ENCODE results near the gene PSMD8. TPM values are rescaled to one million over a fixed set of nuclear protein-coding genes. Genes with fewer than 3 reads are reported as not detected.
A peak's percentile ranks its signal among the peaks of the same experiment; 100 is the strongest.
"Not testable (repeated sequence)": the region's sequence is repeated elsewhere in the genome, so short reads cannot be mapped to it uniquely, and the experiment has no call there.

Gene PSMD8
- polyA plus RNA-seq, 4 donors = 133 to 182 (median 148) TPM

GRCh38 chr19:38336638-38337359 lies 37.6 kb upstream of the PSMD8 start:
- WGBS, 3 donors = 1 to 5% (median 4%) methylated on average over 34 to 41 of the region's 41 CpGs
- peak overlapping the region; percentile 96 to 99 (median 97) for H3K27ac ChIP-seq (ENCODE audit: low read depth in 1 of 3, low read length in 2 of 3)
- H3K4me1 ChIP-seq (ENCODE audit: control insufficient read depth in 3 of 3, insufficient read depth in 2 of 3, low read depth in 1 of 3, low read length in 2 of 3) = peaks cover 0 to 7% (median 0%) of the 10 kb centered on the region in 3 donors
- peak overlapping the region; percentile 61 to 70 (median 65) for H3K4me3 ChIP-seq (ENCODE audit: low read depth in 1 of 3, low read length in 3 of 3)
- no peaks in the 10 kb centered on the region for H3K27me3 ChIP-seq (ENCODE audit: control insufficient read depth in 3 of 3, insufficient read depth in 3 of 3, low read length in 3 of 3)
- DNase-seq (peak; percentile 98), FAIRE-seq (peak; percentile 47)
- H3K9me3 ChIP-seq (ENCODE audit: control insufficient read depth in 2 of 2, insufficient read depth in 1 of 2, low read depth in 1 of 2, low read length in 1 of 2) = no peaks in the 10 kb centered on the region
- H3K36me3 ChIP-seq (ENCODE audit: control insufficient read depth in 3 of 3, insufficient read depth in 2 of 3, low read depth in 1 of 3, low read length in 3 of 3) = peaks cover 0 to 10% (median 0%) of the 10 kb centered on the region in 3 donors

GRCh38 chr19:38337360-38337653 lies 37.1 kb upstream of the PSMD8 start:
- Histone ChIP-seq H3K4me1 (ENCODE audit: control insufficient read depth in 3 of 3, insufficient read depth in 2 of 3, low read depth in 1 of 3, low read length in 2 of 3) (peaks cover 0 to 7% (median 0%) of the 10 kb centered on the region in 3 donors), H3K4me3 (ENCODE audit: low read depth in 1 of 3, low read length in 3 of 3) (peak overlapping the region in 2 of 3 donors; percentile 24 to 70), H3K27ac (ENCODE audit: low read depth in 1 of 3, low read length in 2 of 3) (peak overlapping the region; percentile 7 to 97 (median 38)), H3K36me3 (ENCODE audit: control insufficient read depth in 3 of 3, insufficient read depth in 2 of 3, low read depth in 1 of 3, low read length in 3 of 3) (peaks cover 0 to 10% (median 0%) of the 10 kb centered on the region in 3 donors), H3K9me3 (ENCODE audit: control insufficient read depth in 2 of 2, insufficient read depth in 1 of 2, low read depth in 1 of 2, low read length in 1 of 2) (no peaks in the 10 kb centered on the region), H3K27me3 (ENCODE audit: control insufficient read depth in 3 of 3, insufficient read depth in 3 of 3, low read length in 3 of 3) (no peaks in the 10 kb centered on the region)
- WGBS, 3 donors = 51 to 64% (median 58%) methylated on average over 10 of the region's 10 CpGs
- no peak for DNase-seq
- FAIRE-seq = no peak

- H3K9me3 ChIP-seq (ENCODE audit: control insufficient read depth in 2 of 2, insufficient read depth in 1 of 2, low read depth in 1 of 2, low read length in 1 of 2); H3K4me1 ChIP-seq (ENCODE audit: control insufficient read depth in 3 of 3, insufficient read depth in 2 of 3, low read depth in 1 of 3, low read length in 2 of 3); H3K4me3 ChIP-seq (ENCODE audit: low read depth in 1 of 3, low read length in 3 of 3); H3K27me3 ChIP-seq (ENCODE audit: control insufficient read depth in 3 of 3, insufficient read depth in 3 of 3, low read length in 3 of 3); FAIRE-seq: not testable (repeated sequence)
- WGBS, 3 donors = 22 to 48% (median 40%) methylated on average over 4 of the region's 4 CpGs
- peak; percentile 48 to 54 for DNase-seq
- Histone ChIP-seq H3K36me3 (ENCODE audit: control insufficient read depth in 3 of 3, insufficient read depth in 2 of 3, low read depth in 1 of 3, low read length in 3 of 3) (peaks cover 0 to 18% (median 0%) of the 10 kb centered on the region in 3 donors), H3K27ac (ENCODE audit: low read depth in 1 of 3, low read length in 2 of 3) (peak overlapping the region in 1 of 3 donors; percentile 33)
Measured at GRCh38 chr19:38339011-38339410, 35.4 kb upstream of the PSMD8 start.

- Histone ChIP-seq H3K4me1 (ENCODE audit: control insufficient read depth in 3 of 3, insufficient read depth in 2 of 3, low read depth in 1 of 3, low read length in 2 of 3) (peaks cover 0 to 7% (median 0%) of the 10 kb centered on the region in 3 donors), H3K27ac (ENCODE audit: low read depth in 1 of 3, low read length in 2 of 3) (no peak overlapping the region), H3K36me3 (ENCODE audit: control insufficient read depth in 3 of 3, insufficient read depth in 2 of 3, low read depth in 1 of 3, low read length in 3 of 3) (peaks cover 0 to 28% (median 0%) of the 10 kb centered on the region in 3 donors), H3K9me3 (ENCODE audit: control insufficient read depth in 2 of 2, insufficient read depth in 1 of 2, low read depth in 1 of 2, low read length in 1 of 2) (no peaks in the 10 kb centered on the region), H3K27me3 (ENCODE audit: control insufficient read depth in 3 of 3, insufficient read depth in 3 of 3, low read length in 3 of 3) (no peaks in the 10 kb centered on the region), H3K4me3 (ENCODE audit: low read depth in 1 of 3, low read length in 3 of 3) (no peak overlapping the region)
- FAIRE-seq (no peak), DNase-seq (no peak)
- WGBS, 3 donors = 86 to 97% (median 89%) methylated on average over 2 of the region's 2 CpGs
Measured at GRCh38 chr19:38340927-38341326, 33.4 kb upstream of the PSMD8 start.

- no peak for DNase-seq
- Histone ChIP-seq H3K36me3 (ENCODE audit: control insufficient read depth in 3 of 3, insufficient read depth in 2 of 3, low read depth in 1 of 3, low read length in 3 of 3) (peaks cover 0 to 21% (median 0%) of the 10 kb centered on the region in 3 donors), H3K4me1 (ENCODE audit: control insufficient read depth in 3 of 3, insufficient read depth in 2 of 3, low read depth in 1 of 3, low read length in 2 of 3) (no peaks in the 10 kb centered on the region), H3K4me3 (ENCODE audit: low read depth in 1 of 3, low read length in 3 of 3) (no peak overlapping the region), H3K9me3 (ENCODE audit: control insufficient read depth in 2 of 2, insufficient read depth in 1 of 2, low read depth in 1 of 2, low read length in 1 of 2) (no peaks in the 10 kb centered on the region), H3K27ac (ENCODE audit: low read depth in 1 of 3, low read length in 2 of 3) (no peak overlapping the region), H3K27me3 (ENCODE audit: control insufficient read depth in 3 of 3, insufficient read depth in 3 of 3, low read length in 3 of 3) (no peaks in the 10 kb centered on the region)
- WGBS, 3 donors = 72 to 79% (median 75%) methylated on average over 4 of the region's 4 CpGs
- no peak for FAIRE-seq
Measured at GRCh38 chr19:38346837-38347236, 27.5 kb upstream of the PSMD8 start.

DNA sequence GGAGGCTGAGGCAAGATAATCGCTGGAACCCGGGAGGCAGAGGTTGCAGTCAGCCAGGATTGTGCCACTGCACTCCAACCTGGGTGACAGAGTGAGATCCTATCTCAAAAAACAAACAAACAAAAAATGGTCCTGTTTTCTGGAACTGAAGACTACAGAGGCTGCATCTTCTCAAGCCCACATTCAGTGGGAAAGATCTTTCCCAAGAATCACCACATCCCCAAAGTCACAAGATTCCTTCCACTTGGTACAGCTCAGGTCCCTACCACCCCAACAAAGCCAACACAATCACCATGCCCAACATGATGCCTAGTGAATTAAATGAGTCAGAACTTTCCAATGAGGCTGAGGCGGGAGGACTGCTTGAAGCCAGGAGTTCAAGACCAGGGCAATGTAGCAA lies 23.5 kb upstream of the PSMD8 start:
- FAIRE-seq (no peak), DNase-seq (no peak)
- no peak overlapping the region for H3K4me3 ChIP-seq (ENCODE audit: low read depth in 1 of 3, low read length in 3 of 3)
- peaks cover 0 to 4% (median 0%) of the 10 kb centered on the region in 3 donors for H3K36me3 ChIP-seq (ENCODE audit: control insufficient read depth in 3 of 3, insufficient read depth in 2 of 3, low read depth in 1 of 3, low read length in 3 of 3)
- H3K27ac ChIP-seq (ENCODE audit: low read depth in 1 of 3, low read length in 2 of 3) = no peak overlapping the region
- H3K4me1 ChIP-seq (ENCODE audit: control insufficient read depth in 3 of 3, insufficient read depth in 2 of 3, low read depth in 1 of 3, low read length in 2 of 3) = no peaks in the 10 kb centered on the region
- H3K9me3 ChIP-seq (ENCODE audit: control insufficient read depth in 2 of 2, insufficient read depth in 1 of 2, low read depth in 1 of 2, low read length in 1 of 2) = no peaks in the 10 kb centered on the region
- peaks cover 0 to 6% (median 0%) of the 10 kb centered on the region in 3 donors for H3K27me3 ChIP-seq (ENCODE audit: control insufficient read depth in 3 of 3, insufficient read depth in 3 of 3, low read length in 3 of 3)
- WGBS, 3 donors = 71 to 82% (median 74%) methylated on average over 3 of the region's 3 CpGs

- peaks cover 0 to 15% (median 0%) of the 10 kb centered on the region in 3 donors for H3K27me3 ChIP-seq (ENCODE audit: control insufficient read depth in 3 of 3, insufficient read depth in 3 of 3, low read length in 3 of 3)
- no peak overlapping the region for H3K27ac ChIP-seq (ENCODE audit: low read depth in 1 of 3, low read length in 2 of 3)
- DNase-seq = no peak
- no peaks in the 10 kb centered on the region for H3K9me3 ChIP-seq (ENCODE audit: control insufficient read depth in 2 of 2, insufficient read depth in 1 of 2, low read depth in 1 of 2, low read length in 1 of 2)
- no peaks in the 10 kb centered on the region for H3K36me3 ChIP-seq (ENCODE audit: control insufficient read depth in 3 of 3, insufficient read depth in 2 of 3, low read depth in 1 of 3, low read length in 3 of 3)
- 66 to 76% (median 73%) methylated on average over 9 of the region's 9 CpGs for WGBS, 3 donors
- FAIRE-seq = no peak
- no peak overlapping the region for H3K4me3 ChIP-seq (ENCODE audit: low read depth in 1 of 3, low read length in 3 of 3)
- H3K4me1 ChIP-seq (ENCODE audit: control insufficient read depth in 3 of 3, insufficient read depth in 2 of 3, low read depth in 1 of 3, low read length in 2 of 3) = no peaks in the 10 kb centered on the region
Measured at GRCh38 chr19:38351865-38352395, 22.4 kb upstream of the PSMD8 start.

DNA sequence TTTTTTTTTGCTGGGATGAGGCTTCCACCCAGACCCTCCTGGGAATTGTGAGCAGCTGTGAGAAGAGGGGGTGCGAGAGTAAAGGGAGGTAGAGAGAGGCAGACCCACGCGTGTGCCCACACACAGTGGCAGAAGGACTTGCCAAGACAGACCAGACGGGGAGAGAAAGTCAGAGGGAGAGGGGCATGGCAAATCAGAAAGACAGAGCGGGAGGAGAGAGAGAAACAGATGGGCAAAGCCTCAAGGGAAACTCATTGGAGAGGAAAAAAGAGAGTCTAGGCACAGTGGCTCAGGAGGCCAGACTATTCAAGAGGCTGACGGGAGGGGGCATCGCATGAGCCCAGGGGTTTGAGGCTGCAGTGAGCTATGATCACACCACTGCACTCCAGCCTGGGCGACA lies 21.8 kb upstream of the PSMD8 start:
- Histone ChIP-seq H3K27me3 (ENCODE audit: control insufficient read depth in 3 of 3, insufficient read depth in 3 of 3, low read length in 3 of 3) (peaks cover 0 to 17% (median 0%) of the 10 kb centered on the region in 3 donors), H3K36me3 (ENCODE audit: control insufficient read depth in 3 of 3, insufficient read depth in 2 of 3, low read depth in 1 of 3, low read length in 3 of 3) (no peaks in the 10 kb centered on the region), H3K9me3 (ENCODE audit: control insufficient read depth in 2 of 2, insufficient read depth in 1 of 2, low read depth in 1 of 2, low read length in 1 of 2) (no peaks in the 10 kb centered on the region), H3K4me1 (ENCODE audit: control insufficient read depth in 3 of 3, insufficient read depth in 2 of 3, low read depth in 1 of 3, low read length in 2 of 3) (no peaks in the 10 kb centered on the region), H3K27ac (ENCODE audit: low read depth in 1 of 3, low read length in 2 of 3) (no peak overlapping the region), H3K4me3 (ENCODE audit: low read depth in 1 of 3, low read length in 3 of 3) (no peak overlapping the region)
- WGBS, 3 donors = 63 to 83% (median 78%) methylated on average over 8 of the region's 8 CpGs
- no peak for DNase-seq
- FAIRE-seq = no peak
